Type B pancreatic cell (in vitro differentiated cells): Measurements from ENCODE around the gene USP43. TPM values are rescaled to one million over a fixed set of nuclear protein-coding genes. Genes with fewer than 3 reads are reported as not detected.

Source experiments
- DNase-seq: peaks from one replicate; pipeline ENCODE4 v3.0.0; 2021; ENCODE audit warnings: mixed read lengths; ENCODE audit not compliant: unreplicated experiment; ENCODE audit errors: extremely low spot score
- H3K27ac Mint-ChIP-seq: 2 replicates; pipeline ENCODE4 v1.8.0; 2021; ENCODE audit warnings: mild to moderate bottlenecking, mixed read lengths
- H3K27me3 Mint-ChIP-seq: 2 replicates; pipeline ENCODE4 v1.8.0; 2021; ENCODE audit warnings: mixed read lengths
- H3K36me3 Mint-ChIP-seq: 2 replicates; pipeline ENCODE4 v1.8.0; 2021; ENCODE audit warnings: mixed read lengths
- H3K4me1 Mint-ChIP-seq: one replicate; pipeline ENCODE4 v1.8.0; 2021; ENCODE audit warnings: mixed read lengths; ENCODE audit not compliant: unreplicated experiment
- H3K4me3 Mint-ChIP-seq: 2 replicates; pipeline ENCODE4 v1.8.0; 2021; ENCODE audit warnings: mild to moderate bottlenecking, mixed read lengths
- H3K9me3 Mint-ChIP-seq: 2 replicates; pipeline ENCODE4 v1.8.0; 2021; ENCODE audit warnings: mixed read lengths
- total RNA-seq: library from RNA; stranded (reverse); gene quantifications from 2 replicates; pipeline ENCODE4 v1.2.1, GENCODE V29; 2021; ENCODE audit warnings: low replicate concordance
- TF ChIP-seq, protein P1 (sequence below): fragments of 200-600 bp; sonication (generic); conservative IDR thresholded peaks from 2 replicates; pipeline ENCODE4 v1.5.0; 2021; ENCODE audit warnings: antibody characterized with exemption, mild to moderate bottlenecking

USP43 gene
- total RNA-seq, 1 donor from 2014 or later = 6.6 TPM

DNA sequence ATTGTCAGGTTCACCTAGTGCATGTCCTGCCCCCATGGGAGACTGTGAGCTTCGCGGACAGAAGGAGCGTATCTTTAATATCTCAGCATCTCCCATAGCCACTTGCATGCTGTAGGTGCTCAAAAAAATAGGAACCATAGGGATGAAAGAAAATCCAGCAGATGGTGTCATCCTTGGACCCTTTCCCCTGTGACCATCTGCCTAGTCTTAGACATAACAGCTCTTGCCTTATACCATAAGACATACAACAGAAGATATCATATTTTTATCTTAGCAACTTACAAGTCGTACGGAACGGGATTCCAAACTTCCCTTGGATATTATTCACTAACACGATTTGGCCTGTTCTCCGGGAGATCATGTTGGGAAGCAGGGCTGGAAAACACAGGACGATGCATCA, 131.6 kb downstream of the USP43 start:
- Mint-ChIP-seq H3K27me3 (peaks cover 19% of the 10 kb centered on the region), H3K9me3 (peaks cover 4% of the 10 kb centered on the region), H3K4me3 (no peak overlapping the region), H3K36me3 (no peaks in the 10 kb centered on the region), H3K4me1 (no peaks in the 10 kb centered on the region), H3K27ac (no peak overlapping the region)
- TF ChIP-seq, protein P1, sequence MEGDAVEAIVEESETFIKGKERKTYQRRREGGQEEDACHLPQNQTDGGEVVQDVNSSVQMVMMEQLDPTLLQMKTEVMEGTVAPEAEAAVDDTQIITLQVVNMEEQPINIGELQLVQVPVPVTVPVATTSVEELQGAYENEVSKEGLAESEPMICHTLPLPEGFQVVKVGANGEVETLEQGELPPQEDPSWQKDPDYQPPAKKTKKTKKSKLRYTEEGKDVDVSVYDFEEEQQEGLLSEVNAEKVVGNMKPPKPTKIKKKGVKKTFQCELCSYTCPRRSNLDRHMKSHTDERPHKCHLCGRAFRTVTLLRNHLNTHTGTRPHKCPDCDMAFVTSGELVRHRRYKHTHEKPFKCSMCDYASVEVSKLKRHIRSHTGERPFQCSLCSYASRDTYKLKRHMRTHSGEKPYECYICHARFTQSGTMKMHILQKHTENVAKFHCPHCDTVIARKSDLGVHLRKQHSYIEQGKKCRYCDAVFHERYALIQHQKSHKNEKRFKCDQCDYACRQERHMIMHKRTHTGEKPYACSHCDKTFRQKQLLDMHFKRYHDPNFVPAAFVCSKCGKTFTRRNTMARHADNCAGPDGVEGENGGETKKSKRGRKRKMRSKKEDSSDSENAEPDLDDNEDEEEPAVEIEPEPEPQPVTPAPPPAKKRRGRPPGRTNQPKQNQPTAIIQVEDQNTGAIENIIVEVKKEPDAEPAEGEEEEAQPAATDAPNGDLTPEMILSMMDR = no peak
- no peak for DNase-seq

Other genes with a start within 250 kb of the USP43 start
- gene STX8, start 69.7 kb upstream of the USP43 start, total RNA-seq = 47.1 and 59.3 TPM in 2 replicates
- 7.0 TPM in 1 of 2 replicates, not detected in the other for gene CFAP52, start 68.9 kb upstream of the USP43 start, total RNA-seq
- not detected in 2 replicates for gene DHRS7C, start 146.1 kb downstream of the USP43 start, total RNA-seq
- not detected in 2 replicates for gene GSG1L2, start 176.6 kb downstream of the USP43 start, total RNA-seq
- gene GLP2R, start 180.4 kb downstream of the USP43 start, total RNA-seq = not detected in 2 replicates